Measurements from ENCODE around the gene CHD2. TPM values are rescaled to one million over a fixed set of nuclear protein-coding genes. Genes with fewer than 3 reads are reported as not detected.

Gene CHD2
- total and polyA plus RNA-seq, 10 of the 15 experiments (the other 5 are each of a cell fraction or from before 2014, with no cell fraction given) = 38.1 to 94.7 (median 63.3) TPM

DNA sequence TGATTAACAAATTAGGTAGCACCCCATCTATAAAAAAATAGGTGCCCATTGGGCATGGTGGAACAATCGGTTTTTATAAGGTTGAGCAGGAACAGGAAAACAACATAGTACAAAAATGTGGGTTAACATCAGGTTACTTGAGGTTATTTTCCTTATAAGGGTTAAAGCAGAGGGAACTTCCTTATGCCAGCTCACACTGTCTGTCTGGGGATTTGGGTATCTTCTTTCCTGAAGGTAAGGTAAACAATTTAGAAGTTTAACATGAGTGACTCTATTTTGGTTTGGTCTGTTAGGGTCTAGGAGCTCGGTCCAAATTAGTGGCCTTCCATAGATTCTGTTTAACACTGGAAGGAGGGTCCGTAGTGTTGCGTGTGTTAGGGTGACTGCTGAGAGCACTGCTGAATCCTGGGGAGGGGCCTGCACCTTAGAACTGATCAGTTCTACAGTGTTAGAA is 14.7 kb downstream of the CHD2 start:
- Histone ChIP-seq H3K27me3 (replicated peaks in 1 of 2; ENCODE audit: control insufficient read depth in 2 of 2, insufficient read depth in 2 of 2, low read length in 1 of 2) (no peaks in the 10 kb centered on the region), H4K20me1 (ENCODE audit: control insufficient read depth, insufficient read depth) (no peaks in the 10 kb centered on the region), H3K79me2 (ENCODE audit: control insufficient read depth, insufficient read depth, low read length) (peaks cover 96% of the 10 kb centered on the region), H3K9ac (ENCODE audit: control insufficient read depth, insufficient read depth, low read length) (0 out of 2 replicates have a peak overlapping the region, but pooled peaks have one; percentile 4), H3K27ac (ENCODE audit: control insufficient read depth, insufficient read depth) (peak overlapping the region; percentile 67), H3K36me3 (ENCODE audit: control insufficient read depth in 2 of 2, insufficient read depth in 2 of 2, low read length in 1 of 2) (peaks cover 3 to 29% of the 10 kb centered on the region in 2 experiments), H3K4me2 (ENCODE audit: control insufficient read depth, insufficient read depth) (peak overlapping the region; percentile 49), H3K4me1 (ENCODE audit: control insufficient read depth, insufficient read depth, low read length) (peaks cover 25% of the 10 kb centered on the region), H2AFZ (ENCODE audit: control insufficient read depth, low read depth, low read length) (no peak overlapping the region), H3K4me3 (peak overlapping the region; percentile 43), H3K9me3 (replicated peaks; ENCODE audit: control insufficient read depth, insufficient read depth, low read length) (no peaks in the 10 kb centered on the region; the same call in 1 of the 3 replicates)
- 4% methylated on average over 4 of the region's 4 CpGs for WGBS (ENCODE audit: insufficient coverage, insufficient replicate concordance, low lambda C conversion rate, missing lambda C conversion rate)
- ChIA-PET CTCF (interaction anchor here (1.1 to 9.4 kb wide), 12 partner anchors 9 to 117 kb away, joined by 3 to 126 read pairs (median 6); partner anchors contain the start of gene CHD2), RAD21 (ENCODE audit: unreplicated experiment) (interaction anchor here (0.7 to 10.9 kb wide), 13 partner anchors 11 to 117 kb away, joined by 3 to 128 read pairs (median 10); partner anchors contain the start of gene CHD2), SMC1A (ENCODE audit: uncharacterized antibody, unreplicated experiment) (interaction anchor here (1.3 to 12.8 kb wide), 13 partner anchors 9 to 118 kb away, joined by 3 to 150 read pairs (median 12); partner anchors contain the start of gene CHD2), POLR2A (interaction anchor here (0.6 to 14.3 kb wide), 9 partner anchors 10 to 106 kb away, joined by 3 to 184 read pairs (median 8); partner anchors contain the start of gene CHD2)
- in situ Hi-C loops (cut with MboI) (loop anchor here (5.0 to 10.0 kb wide), 2 partner anchors 107 to 260 kb away; partner anchors contain the start of gene FAM174B), intact Hi-C loops (cut with micrococcal nuclease; ENCODE audit: unreplicated experiment) (loop anchor here (10.0 kb wide), 1 partner anchor 250 kb away; no protein-coding TSS in a partner anchor)
- ATAC-seq = peak; percentile 76
- no peak for DNase-seq (ENCODE audit: low read depth, low spot score)
- FAIRE-seq = no peak
- peak in 1 of 2 experiments; percentile 43; a peak in 1 of 4 replicates for TF ChIP-seq SRF (IDR thresholded peaks at IDR 0.05; ENCODE audit: low read depth in 2 of 2, low read length in 2 of 2)
- TF ChIP-seq, protein P1, sequence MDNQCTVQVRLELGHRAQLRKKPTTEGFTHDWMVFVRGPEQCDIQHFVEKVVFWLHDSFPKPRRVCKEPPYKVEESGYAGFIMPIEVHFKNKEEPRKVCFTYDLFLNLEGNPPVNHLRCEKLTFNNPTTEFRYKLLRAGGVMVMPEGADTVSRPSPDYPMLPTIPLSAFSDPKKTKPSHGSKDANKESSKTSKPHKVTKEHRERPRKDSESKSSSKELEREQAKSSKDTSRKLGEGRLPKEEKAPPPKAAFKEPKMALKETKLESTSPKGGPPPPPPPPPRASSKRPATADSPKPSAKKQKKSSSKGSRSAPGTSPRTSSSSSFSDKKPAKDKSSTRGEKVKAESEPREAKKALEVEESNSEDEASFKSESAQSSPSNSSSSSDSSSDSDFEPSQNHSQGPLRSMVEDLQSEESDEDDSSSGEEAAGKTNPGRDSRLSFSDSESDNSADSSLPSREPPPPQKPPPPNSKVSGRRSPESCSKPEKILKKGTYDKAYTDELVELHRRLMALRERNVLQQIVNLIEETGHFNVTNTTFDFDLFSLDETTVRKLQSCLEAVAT (IDR thresholded peaks at IDR 0.05) = peak; percentile 46; the same call in 1 of the 2 replicates
- no peak for TF ChIP-seq SMAD5 (IDR thresholded peaks at IDR 0.05; ENCODE audit: low read depth)
- no TSS peak for BruUV-seq (replicated peaks)

All from GM12878 (cell line).